Glomerular visceral epithelial cell (primary cell): ENCODE measurements around the gene MAN2A2.
A peak's percentile ranks its signal among the peaks of the same experiment; 100 is the strongest.

Experiments
- DNase-seq: peaks from one replicate; pipeline ENCODE4 v3.0.0-alpha.2; 2016; ENCODE audit errors: extremely low spot score

The MAN2A2 gene

DNA sequence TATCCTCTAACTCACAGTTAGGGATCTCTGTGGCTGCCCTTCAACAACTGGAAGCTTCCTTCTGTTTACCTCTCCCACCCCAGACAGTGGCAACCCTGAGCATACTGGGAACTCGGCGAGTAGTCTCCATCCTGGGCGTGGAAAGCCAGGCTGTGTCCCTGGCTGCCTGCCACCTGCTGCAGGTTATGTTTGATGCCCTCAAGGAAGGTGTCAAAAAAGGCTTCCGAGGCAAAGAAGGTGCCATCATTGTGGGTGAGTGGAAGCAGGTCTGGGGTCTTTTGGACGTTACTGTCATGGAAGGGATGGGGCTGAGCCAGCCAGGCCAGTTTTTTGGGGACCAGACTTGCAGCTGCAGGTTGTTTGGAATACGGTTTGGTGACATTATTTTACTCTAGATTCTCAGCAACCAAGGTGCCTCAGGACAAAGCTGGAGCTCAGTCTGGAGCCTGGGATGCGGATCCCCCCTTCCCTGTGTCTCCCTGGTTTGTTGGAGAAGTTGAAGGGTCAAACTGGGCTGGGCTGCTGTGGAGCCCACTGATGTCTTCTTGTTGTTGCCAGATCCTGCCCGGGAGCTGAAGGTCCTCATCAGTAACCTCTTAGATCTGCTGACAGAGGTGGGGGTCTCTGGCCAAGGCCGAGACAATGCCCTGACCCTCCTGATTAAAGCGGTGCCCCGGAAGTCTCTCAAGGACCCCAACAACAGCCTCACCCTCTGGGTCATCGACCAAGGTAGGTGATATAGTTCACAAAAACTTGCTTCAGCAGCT lies 39.4 kb downstream of the MAN2A2 start:
- DNase-seq = no peak

DNA sequence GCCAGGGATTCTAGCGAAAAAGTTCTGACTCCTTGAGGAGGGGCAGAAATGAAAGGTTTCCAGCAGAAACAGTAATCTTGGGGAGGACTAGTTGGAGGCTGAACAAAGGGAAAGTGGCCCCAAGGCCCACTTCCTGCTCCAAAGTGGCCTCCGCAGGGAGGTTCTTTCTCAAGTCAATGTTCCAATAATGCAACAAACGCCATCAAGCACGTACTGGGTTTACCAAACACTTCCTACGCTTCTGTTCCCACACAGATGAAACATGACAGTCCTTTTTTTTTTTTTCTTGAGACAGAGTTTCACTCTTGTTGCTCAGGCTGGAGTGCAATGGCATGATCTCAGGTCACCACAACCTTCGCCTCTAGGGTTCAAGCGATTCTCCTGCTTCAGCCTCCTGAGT lies 42.0 kb downstream of the MAN2A2 start:
- no peak for DNase-seq

DNA sequence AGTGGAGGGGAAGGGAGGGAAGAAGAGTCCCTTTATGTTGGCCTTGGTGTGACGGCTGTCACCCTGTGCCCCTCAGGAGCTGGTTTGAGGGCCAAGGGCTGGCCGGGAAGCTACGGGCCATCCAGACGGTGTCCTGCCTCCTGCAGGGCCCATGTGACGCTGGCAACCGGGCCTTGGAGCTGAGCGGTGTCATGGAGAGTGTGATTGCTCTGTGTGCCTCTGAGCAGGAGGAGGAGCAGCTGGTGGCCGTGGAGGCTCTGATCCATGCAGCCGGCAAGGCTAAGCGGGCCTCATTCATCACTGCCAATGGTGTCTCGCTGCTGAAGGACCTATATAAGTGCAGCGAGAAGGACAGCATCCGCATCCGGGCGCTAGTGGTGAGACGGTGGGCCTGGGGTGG lies 43.4 kb downstream of the MAN2A2 start:
- no peak for DNase-seq

DNA sequence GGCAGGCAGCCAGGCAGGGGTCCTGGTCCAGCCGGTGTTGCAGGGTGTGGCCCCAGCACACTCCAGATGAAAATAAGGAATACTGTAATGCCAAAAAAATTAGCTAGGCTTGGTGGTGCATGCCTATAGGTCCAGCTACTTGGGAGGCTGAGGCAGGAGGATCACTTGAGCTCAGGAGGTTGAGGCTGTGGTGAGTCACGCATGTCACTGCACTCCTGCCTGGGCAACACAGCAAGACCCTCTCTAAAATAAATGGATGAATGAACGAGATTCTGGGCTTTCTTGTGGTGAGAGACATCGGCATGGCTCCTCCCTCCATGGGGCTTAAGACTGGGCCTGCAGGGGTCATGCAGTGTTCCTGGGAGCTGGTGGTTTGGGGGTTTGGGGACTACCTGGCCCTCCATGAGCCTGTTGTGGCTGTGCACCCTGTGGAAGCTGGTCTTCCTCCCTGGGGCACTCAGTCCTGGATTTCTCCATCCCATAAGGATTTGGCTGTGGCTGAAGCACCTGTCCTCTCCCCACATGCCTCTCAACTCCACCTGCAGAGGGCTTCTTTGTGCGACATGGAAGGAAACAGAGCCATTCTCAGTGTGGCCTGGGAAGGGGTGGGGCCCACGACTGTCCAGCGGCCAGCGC lies 44.0 kb downstream of the MAN2A2 start:
- DNase-seq = no peak

DNA sequence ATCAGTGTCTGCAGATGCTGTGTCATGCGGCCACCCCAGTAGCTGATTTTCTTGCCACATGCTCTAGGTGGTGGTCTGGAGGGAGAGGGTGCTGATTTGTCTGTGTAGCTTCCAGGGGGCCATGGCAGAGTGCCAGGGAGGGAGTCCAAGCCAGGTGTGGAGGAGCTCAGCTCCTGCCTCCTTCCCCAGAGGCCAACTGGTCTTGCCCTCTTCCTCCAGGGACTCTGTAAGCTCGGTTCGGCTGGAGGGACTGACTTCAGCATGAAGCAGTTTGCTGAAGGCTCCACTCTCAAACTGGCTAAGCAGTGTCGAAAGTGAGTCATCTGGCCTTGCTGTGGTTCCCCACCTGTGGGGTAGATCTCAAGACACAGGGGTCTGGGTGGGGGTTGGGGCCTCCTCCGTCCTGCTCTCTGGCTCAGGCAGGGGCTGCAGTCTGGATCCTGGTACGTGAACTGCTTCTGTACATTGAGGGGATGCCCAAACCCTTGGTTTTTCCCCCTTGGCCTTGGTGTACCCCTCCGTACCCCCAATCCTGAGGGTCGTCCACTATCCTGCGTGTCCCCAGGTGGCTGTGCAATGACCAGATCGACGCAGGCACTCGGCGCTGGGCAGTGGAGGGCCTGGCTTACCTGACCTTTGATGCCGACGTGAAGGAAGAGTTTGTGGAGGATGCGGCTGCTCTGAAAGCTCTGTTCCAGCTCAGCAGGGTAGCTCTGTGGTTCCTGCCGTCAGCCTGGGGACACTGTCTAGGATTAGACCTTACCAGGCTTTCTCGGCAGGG lies 44.7 kb downstream of the MAN2A2 start:
- DNase-seq = no peak

DNA sequence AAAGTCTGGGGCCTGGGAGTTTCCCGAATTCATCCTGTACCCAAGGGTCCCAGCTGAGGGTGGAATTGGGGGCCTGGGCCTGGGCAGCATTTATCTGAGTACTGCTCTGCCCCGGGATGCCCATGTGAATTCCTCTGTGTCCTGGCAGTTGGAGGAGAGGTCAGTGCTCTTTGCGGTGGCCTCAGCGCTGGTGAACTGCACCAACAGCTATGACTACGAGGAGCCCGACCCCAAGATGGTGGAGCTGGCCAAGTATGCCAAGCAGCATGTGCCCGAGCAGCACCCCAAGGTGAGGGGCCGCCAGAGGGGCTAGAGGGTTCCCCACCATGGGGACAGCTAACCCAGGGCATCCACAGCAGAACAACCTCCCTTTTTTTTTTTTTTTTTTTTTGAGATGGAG lies 45.4 kb downstream of the MAN2A2 start:
- no peak for DNase-seq

DNA sequence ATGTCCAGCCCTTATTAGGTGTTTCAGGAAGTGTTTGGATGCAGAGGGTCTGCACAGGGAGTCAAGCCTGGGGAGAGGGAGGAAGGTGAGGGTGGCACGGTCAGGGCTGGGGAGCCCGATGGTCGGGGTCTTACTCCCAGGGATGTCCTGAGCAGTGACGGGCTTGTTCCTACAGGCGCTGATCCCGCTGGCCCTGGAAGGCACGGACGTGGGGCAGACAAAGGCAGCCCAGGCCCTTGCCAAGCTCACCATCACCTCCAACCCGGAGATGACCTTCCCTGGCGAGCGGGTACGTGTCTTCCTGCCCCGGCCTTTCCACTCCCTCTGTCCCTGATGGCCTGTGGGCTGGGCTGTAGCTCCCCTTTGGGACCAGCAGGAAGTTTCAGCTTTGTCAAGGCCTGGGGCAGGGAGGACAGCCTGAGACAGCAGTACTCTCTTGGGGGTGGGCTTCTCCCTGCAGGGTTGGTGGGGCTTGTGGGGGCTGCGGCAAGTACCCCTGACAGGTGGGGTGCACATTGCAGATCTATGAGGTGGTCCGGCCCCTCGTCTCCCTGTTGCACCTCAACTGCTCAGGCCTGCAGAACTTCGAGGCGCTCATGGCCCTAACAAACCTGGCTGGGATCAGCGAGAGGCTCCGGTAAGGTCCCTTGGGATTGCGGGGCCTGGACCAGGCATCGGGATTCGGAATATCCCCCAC lies 47.0 kb downstream of the MAN2A2 start:
- DNase-seq = no peak

DNA sequence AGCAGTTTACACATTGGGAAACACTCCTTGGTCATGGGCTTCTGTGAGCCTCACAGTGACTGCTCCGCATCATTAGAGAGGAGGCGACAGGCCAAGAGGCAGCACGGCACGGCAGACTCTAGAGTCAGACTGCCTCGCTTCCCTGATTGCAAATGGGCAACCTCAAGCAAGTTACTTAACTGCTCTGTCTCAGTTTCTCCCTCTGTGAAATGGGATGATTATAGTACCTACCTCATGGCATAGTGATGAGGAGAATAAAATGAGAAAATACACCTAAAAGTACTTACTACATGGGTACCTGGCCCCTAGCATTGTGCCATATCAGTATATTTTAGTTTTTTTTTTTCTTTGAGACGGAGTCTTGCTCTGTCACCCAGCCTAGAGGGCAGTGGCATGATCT lies 47.6 kb downstream of the MAN2A2 start:
- DNase-seq = no peak

DNA sequence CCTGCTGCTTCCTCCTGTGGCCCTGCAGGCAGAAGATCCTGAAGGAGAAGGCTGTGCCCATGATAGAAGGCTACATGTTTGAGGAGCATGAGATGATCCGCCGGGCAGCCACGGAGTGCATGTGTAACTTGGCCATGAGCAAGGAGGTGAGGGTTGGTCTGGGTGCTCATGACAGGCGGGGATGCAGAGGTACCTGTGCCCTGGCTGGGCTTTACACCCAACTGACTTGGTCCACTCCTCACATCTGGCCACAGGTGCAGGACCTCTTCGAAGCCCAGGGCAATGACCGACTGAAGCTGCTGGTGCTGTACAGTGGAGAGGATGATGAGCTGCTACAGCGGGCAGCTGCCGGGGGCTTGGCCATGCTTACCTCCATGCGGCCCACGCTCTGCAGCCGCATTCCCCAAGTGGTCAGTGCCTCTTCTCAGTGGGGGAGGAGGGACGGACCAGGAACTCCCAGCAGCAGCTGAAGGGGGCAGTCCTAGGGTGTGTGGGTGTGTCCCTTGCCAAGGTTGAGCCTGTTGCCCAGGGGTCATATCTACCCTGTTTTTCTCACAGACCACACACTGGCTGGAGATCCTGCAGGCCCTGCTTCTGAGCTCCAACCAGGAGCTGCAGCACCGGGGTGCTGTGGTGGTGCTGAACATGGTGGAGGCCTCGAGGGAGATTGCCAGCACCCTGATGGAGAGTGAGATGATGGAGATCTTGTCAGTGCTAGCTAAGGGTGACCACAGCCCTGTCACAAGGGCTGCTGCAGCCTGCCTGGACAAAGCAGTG lies 50.0 kb downstream of the MAN2A2 start:
- no peak for DNase-seq

DNA sequence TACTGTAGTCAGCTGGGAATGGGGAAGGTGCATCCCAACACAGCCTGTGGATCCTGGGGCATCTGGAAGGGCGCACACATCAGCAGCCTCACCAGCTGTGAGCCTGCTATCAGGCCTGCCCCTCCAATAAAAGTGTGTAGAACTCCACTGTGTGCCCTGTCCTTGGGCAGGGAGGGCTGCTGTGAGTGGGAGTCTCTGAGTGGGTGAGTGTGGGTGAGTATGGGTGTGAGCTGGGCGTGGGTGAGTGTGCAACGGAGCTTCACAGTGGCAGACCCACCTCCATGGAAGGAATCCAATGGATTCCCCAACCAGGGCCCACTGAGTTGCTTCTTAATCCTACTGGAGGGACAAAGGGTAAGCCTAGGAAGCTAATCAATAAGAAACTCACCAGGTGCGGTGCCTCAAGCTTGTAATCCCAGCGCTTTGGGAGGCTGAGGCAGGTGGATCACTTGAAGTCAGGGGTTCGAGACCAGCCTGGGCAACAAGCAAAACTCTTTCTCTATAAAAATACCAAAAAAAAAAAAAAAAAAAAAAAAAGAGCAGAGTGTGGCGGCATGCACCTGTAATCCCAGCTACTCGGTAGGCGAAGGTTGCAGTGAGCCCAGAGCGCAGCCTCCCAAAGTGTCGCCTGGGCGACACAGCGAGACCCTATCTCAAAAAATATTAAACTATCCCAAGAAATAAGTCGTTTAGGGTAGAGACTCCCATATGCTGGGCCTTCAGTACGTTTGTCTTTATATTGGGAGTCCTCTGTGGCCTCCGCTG lies 51.0 kb downstream of the MAN2A2 start:
- DNase-seq = no peak

DNA sequence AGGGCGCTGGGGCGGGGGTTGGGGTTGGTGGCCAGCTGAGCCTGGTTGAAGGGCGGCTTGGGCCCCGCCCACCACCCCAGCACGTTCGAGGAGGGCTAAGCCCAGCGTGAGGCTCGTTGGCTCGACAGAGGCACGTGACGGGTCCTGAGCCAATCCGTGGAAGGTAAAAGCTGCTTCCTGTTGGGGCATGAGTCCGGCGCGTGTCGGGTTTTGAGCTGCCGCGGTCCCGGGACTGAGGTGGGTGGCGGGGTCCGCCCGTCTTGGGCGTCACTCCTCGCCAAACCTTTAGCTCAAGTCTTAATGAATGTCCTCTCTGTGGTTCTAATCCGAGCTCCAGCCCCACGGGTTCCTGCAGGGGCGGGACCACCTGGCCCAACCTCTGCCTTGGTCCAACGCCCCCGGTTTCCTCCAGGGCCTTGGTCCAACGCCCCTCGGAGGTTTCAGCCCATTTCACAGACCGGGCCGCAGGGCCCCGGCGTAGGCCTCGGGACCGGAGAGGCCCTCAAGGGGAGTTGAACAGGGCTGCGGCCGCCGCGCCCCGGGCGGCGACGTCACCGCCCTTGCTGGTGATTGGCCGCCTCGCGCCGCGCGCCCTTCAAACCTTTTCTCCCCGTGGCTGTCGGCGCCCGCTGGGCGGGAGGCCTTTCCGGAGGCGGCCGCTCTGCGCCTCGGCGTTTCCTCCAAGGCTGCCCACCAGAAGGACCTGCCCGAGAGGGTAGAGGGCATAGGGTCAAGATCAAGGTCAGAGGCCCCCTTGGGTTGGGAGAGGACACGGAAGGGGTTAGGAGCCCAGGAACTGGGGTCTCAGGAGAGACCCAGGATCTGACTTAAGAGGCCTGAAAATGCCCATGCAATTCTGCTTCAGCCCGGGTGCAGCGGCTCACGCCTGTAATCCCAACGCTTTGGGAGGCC lies 51.9 kb downstream of the MAN2A2 start, which contains the start of gene RCCD1:
Gene RCCD1 (plus strand): TSS at position 173 of the 912 bp plus-strand sequence. CDS start 1,851 bp downstream, outside the sequence.
- DNase-seq = peak; percentile 84

DNA sequence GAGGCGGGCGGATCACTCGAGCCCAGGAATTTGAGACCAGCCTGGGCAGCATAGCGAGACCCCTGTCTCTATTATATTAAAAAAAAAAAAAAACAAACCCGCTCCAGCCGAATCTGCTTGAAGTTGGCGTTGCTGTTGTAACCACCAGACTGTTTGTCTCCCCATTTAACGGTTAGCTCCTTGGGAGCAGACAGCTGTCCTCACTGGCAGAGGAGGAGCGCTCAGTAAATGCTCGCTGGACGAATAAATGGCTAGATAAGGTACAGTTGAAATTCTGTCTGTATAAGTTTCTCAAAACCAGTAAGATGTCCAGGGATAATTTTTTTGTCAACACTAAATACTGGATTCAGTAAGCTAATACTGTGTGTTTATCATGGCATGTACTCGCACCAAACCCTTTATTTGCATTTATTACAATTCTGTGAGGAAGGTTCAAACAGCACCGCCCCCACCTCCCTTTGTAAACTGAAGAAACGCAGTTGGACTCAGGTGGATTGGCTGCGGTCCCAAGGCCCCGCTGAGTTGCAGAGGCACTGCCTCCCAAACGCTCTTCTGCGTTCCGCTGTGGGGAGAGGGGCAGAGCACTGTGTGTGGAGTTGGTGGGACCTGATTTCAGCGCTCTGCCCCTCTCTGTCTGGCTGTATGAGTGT lies 52.6 kb downstream of the MAN2A2 start:
- DNase-seq = no peak

DNA sequence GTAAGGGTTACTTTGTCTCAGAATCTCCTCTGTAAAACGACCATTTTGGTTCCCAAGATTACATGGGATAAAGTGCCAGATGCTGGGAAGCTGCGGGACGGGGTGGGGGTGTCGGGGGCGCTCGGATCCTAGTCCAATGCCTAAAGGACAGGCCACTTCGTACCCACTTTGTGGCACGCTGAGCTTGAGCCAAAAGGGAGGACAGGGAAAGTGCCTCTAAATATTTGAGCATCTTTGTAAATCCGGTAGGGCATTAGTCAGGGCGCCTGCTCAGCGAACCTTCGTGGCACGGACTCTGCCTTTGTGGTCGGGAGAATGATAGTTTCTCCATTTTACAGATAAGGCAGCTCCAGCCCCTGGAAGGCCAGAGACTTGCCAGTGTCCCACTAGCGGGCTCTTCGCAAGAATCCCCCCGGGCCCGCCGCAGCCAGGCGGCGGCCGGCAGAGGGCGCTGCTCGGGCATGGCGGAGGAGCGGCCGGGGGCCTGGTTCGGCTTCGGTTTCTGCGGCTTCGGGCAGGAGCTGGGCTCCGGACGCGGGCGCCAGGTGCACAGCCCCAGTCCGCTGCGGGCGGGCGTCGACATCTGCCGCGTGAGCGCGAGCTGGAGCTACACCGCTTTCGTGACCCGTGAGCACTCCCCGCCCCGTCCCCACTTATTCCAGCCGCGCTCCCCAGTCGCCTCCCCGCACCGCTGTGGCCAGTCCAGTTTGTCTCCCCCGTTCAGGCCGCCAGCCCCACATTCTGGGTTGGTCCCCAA lies 53.4 kb downstream of the MAN2A2 start:
- DNase-seq = peak; percentile 79

DNA sequence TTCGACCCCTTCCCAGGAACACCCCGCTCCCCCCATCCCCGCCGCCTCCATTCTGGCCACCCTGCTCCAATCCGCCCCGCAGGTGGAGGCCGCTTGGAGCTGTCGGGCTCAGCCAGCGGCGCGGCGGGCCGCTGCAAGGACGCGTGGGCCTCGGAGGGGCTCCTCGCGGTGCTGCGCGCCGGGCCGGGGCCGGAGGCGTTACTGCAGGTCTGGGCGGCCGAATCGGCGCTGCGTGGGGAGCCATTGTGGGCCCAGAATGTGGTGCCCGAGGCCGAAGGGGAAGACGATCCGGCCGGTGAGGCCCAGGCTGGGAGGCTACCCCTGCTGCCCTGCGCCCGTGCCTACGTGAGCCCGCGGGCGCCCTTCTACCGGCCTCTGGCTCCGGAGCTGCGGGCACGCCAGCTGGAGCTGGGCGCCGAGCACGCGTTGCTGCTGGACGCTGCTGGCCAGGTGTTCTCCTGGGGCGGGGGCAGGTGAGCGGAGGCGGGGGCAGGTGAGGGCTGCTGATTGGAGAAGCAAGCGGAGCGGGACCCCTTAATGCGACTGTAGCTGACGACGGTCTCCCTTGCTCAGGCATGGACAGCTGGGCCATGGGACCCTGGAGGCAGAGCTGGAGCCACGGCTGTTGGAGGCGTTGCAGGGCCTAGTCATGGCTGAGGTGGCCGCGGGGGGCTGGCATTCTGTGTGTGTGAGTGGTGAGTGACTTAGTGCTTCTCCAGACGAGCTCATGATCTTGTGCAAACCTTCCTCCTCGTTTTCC lies 54.1 kb downstream of the MAN2A2 start:
- DNase-seq = no peak

DNA sequence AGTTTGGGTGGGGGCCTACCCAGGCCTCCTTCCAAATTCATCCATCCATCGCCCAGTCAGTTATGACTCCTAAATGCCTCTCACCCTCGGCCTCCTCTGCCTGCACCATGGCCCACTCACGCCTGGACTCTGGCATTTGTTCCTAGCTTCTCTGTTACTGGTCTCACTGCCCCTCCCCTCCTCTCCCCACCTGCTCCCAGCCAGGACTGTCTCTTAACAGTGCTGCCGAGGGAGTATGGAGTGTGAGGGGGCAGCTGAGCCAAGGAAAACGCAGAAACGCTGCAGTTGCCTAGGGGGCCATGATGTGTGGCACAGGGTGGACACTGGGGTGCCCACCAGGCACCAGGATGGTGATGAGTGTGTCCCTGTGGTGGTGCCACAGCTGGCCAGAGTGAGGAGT lies 54.7 kb downstream of the MAN2A2 start:
- no peak for DNase-seq

DNA sequence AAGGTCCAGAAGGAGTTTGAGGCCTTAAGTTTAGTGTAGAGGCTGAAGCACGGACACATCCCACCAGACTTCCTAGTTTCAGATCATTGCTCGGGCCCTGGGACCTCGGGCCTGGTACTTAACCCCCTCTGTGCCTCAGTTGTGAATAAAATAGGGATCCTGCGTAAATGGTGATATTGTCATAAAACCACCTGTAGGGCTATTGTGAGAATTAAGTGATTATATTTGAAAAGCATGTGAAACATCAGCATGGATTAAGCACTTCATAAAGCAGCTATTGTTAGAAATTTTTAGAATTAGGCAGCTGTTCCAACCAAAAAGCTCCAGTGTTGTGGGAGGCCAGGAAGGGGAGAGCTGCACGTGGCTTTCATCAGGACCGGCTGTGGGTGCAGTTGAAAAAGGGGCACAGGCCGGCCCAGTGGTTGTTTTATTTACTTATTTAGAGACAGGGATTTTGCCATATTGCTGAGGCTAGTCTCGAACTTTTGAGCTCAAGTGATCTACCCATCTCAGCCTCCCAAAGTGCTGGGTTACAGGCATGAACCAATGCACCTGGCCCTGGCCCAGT lies 56.0 kb downstream of the MAN2A2 start:
- no peak for DNase-seq

DNA sequence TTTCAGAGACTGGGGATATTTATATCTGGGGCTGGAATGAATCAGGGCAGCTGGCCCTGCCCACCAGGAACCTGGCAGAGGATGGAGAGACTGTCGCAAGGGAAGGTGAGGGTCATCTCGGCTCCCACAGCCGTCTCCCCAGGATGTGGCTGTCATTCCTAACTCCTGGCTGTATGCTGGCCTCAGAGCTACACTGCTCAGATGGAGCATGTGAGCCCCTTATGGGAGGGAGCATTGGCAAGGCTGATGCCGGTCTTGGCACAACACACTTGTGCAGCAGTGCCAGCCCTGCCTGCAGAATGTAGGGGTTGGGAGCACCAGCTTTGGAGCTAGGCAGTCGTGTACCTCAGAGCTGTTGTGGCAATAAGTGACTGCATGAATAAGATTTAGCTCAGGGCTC lies 56.8 kb downstream of the MAN2A2 start:
- DNase-seq = no peak
